ENCODE data around the gene CCDC85A.

The CCDC85A gene

DNA sequence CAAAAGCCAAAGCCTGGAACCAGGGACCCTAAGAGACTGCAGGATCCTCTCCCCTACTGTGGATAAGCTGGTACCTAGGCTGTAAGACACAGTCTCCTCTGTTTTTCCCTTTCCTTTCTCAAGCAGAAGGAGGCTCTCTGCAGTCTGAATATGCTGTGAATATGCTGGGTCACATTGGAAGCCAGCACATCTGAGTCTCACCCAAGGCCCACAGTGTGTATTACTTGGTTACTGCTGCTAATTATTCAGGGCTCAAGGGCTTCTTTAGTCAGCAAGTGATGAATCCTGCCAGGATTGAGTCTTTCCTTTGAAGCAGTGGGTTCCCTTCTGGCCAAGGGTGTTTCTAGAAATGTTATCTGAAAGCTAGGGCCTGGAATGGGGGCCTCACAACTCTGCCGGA, 60.7 kb downstream of the CCDC85A start:
- peak; percentile 30 to 68 for DNase-seq

DNA sequence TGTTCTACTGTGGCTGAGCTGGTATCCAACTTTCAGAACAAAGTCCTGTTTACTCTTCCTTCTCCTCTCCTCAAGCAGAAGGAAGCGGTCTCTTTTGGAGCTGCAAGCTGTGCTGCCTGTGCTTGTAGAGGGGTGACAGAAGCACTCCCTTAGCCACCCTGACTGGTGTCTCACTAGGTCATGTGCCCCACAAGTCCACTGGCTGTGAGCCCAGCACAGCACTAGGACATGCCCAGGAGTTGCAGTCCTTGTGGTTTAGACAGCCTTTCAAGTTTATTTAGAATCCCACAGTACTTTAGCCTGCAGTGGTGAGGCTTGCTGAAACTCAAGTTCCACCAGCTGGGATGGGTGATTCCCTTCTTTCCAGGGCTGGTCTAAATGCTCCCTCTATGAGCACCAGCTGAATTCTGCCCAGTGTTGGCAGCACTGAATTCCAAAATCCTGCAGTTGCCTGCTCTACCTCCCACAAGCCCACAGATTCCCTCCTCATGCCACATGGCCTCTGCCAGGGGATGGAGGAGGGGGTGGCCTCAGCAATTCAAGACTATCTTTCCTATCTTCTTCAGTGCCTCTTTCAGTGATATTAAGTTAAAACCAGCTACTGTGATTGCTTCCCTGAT, 61.2 kb downstream of the CCDC85A start:
- DNase-seq, result peak; percentile 61 to 85

DNA sequence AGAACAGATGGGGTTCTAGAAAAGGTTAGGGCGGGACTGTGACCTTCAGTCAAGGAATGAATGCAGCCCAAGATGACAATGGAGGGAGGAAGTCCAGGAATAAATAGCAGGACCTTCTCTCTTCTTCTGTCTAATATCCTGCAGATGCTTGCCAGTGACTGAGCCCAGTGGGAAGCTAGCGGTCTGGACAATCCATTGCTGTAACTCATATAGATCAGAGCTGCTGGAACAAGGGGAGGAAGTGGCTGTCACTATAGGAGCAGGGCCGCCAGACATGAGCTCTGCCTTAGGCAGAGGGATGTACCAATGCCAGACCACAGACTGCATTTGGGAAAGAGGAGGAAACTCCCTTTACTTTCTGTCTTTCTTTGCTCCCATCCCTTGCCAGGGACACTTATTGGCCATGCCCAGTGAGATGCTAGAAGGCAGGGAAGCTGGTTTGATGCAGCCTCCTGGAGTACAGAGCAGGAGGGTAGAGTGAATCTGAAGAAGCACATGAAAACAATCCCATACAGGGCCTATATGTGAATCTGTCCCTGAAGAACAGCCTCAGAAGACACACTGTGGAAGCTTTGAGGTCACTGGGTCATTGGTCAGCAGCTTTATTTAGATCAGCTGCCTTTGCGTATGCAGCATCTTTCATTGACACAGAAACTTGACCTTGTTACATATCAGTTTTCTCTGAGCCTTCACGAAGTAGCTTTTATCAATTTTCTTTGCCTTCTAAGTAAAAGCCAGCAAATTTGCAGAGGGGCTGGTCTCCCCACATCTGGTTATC, 65.4 kb downstream of the CCDC85A start:
- DNase-seq, result no peak

DNA sequence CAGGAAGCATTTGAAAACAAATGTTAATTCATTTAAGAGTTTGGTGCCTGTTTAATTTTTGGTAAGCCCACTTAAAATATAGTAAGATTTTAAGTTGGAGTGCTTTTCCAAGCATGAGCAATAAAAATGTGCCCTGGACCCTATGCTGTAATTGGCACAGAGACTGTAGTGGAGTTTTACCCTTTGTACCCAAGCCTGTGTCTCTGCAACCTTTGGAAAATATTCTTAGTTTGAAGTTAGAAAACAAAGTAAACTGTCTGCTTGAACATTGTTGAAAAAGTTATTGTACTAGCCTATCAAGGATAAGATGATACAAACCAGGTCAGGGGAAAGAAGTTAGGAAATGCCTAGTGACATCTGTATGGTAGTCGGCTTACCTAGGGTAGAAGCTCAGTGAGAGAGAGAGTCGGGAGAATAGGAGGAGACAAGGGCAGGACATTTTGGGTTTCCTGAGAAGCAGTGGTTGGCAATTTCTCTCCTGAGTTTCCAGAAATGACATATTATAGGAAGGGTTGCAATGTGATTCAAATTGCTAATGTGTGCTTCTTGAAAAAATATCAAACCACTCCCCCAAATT, 66.5 kb downstream of the CCDC85A start:
- no peak for DNase-seq

DNA sequence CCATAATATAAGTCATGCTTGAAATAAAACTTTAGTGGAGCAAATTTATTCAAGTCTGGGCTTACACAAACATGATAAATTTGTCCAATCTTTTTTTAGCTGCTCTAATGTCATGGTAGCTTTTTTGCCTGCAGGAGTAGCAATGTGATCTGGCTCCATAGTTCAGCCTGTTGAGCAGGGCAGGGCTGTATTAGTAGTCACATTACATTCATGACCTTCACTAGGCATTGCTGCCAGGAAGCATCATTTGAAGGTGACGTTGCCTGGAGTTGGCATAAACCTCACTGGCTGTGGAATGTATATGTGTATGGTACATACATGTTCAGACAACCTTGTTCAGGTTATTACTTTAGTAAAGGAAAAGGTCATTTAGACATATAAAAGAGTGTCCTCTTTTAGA, 76.6 kb downstream of the CCDC85A start:
- no peak for DNase-seq

DNA sequence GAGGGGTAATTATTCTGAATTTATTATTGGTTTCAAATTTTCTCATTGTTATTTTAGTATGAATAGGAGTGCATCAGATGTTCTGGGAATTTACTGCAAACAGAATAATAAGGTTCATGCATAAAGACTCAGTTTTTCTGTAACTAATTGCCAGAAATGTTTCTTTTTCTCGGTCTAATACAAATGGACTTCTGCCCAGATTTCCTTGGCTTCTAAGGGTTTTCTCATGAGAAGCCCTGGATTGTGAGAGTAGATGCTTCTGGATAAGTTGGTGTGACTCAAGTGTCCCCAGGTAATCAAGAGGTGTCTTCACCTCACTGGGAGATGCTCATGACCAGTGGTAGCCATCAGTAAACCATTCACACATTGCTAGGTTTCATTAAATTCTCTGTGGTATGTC, 78.5 kb downstream of the CCDC85A start:
- DNase-seq, result no peak

DNA sequence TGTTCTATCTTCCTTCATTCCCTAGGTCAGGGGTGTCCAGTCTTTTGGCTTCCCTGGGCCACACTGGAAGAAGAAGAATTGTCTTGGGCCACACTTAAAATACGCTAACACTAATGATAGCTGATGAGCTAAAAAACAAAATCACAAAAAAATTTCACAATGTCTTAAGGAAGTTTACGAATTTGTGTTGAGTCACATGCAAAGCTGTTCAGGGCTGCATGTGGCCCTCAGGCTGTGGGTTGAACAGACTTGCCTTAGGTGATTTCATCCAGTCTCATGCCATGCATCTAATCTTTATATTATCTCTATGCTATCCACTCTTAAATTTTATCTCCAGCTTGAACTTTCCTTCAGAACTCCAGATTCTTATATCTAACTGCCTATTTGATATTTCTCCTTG, 80.1 kb downstream of the CCDC85A start:
- no peak for DNase-seq

DNA sequence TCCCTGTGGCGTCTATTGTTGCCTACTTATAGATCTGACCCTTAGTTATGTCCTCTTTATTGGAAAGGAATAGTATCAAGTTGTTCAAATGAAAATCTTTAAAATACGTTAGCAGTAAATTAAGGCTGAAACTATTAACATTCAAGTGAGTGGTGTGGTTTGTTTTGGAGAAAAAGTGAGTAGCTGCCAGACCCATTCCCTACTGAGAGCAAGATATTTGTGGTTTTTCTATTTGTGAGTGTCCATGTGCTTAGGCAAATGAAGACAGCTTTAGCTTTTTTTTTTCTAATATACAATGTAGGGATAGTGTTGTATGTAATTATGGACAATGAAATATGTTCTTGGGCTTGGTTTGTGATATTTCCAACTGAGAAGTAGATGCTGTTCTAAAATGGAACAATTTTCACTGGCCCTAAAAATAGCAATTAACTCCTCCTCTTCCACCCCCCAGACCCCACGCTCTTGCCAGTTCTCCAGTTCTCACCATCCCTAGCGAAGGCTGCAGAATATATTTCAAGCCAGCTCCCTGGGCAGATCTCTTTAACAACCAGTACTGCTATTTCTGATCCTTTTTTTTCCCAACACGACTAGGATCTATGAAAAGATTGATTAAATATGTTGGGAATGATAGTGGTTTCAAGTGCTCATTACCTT, 83.1 kb downstream of the CCDC85A start:
- DNase-seq, result peak; percentile 89 to 93

DNA sequence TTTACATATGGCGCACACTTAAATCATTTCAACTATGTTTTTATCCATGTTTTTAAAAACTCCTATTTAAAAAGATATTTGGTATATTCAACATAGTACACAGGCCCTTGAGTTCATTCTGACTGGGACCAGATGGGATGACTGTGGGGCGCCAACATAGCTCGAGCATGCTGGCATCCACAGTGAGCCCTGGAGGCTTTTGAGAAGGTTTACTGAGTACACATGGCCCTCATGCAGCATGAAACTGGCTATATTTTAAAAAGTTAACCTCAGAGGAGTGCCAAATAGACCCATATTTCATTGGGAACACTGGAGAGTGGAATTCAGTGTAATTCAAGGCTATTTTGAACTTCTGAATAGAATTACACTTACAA, 83.6 kb downstream of the CCDC85A start:
- peak; percentile 93 to 94 for DNase-seq

DNA sequence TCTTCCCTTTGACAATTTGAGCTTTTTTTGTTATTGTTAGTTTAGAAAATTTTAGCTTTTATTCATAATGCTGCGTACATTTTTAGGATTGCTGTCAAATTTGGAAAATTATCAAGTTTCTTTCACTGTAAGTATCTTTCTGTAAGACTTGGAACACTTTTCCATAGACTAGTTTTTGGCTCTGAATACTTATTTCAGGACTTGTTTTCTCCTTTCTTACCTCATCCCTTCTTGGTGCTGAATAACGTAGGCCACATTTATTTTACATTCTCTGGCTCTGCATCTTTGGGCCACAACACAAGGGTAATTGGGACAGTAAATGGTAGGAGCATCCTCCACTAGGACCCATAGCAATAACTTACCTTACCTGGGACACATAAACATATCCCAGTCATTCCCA, 85.1 kb downstream of the CCDC85A start:
- peak in 1 of 2 experiments; percentile 38 for DNase-seq

DNA sequence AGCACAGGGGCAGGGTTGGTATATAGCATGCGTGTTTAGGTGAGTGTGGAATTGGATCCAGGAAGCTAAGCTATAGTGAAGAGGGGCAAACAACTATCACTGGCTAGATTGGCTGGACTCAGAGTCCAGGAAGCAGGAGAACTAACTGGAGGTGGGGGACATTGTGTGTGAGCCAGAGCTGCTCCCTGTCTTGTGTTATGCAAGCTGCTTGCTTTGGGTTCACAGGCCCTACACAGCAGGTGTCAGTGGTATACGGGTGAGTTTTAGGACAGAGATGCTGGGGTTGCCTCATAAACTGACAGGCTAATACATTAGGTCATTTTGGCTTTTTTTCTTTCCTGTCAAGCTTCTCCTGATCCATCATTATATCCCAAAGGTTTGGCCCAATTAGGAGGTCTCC, 87.5 kb downstream of the CCDC85A start:
- DNase-seq, result no peak

DNA sequence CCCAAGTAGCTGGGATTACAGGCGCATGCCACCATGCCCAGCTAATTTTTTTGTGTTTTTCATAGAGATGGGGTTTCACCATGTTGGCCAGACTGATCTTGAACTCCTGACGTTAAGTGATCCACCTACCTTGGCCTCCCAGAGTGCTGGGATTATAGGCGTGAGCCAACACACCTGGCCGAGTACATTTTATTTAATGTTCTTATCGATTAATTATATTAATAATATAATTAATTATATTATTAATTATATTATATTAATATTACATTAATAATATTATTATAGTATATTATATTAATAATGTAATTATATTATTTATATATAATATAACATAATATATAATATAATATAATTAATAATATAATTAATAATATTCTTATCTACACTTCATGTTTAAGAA, 101.4 kb downstream of the CCDC85A start:
- DNase-seq, result no peak

DNA sequence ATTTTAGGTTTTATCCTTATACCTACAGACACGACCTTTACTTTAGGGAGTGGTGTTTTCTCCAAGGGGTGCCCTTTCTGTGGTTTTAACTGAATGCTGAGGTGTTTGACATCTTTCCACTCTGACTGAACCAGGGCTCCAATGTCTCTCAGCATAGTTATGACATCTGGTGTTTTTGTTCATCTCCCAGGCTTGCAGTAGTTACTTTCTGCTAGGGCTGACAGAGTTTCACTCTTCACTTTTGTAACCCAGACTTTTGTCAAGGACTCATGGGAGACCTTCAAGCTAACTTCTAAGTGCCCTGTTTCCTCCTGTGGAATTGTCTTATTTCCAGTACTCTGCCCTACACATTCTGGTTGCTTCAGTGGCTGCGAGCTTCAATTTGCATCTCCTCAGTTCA, 103.1 kb downstream of the CCDC85A start:
- DNase-seq, result peak in 1 of 2 experiments; percentile 15

DNA sequence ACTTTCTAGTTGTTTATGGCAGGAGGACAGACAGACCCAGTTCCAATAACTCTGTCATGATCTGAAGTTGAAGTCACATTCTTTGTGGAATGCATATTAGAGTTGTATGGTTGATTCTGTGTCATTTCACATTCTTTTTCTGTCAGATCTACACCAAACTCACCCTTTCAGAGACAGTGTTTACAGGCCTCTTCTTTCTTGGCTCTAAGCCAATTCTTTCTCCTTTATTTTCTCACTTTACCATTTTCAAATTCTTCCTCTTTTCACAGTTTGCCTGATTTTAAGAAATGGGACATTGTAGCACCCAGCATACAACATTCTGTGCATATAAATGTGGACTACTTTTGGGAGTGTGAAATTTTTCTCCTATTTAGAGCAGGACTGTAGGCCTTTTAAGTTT, 103.7 kb downstream of the CCDC85A start:
- DNase-seq, result peak; percentile 6 to 8

DNA sequence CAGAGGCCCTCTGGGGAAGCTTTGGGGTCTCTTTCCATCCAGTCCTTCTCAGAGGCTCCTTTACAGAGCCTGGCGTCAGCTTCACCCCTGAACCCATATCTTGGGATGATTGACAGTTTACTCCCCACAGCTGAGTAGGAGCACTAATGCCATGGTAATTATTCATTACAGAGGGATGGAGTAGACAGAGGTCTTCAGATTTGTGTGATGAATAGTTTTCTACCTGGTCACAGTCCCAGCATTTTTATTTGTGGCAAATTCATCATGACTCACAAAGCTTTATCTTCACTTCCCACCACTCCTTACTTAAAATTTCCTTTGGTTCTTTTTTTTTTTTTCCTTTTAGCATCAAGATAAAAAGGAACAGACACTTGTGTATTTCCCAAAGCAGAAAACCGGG, 104.2 kb downstream of the CCDC85A start:
- DNase-seq, result no peak

DNA sequence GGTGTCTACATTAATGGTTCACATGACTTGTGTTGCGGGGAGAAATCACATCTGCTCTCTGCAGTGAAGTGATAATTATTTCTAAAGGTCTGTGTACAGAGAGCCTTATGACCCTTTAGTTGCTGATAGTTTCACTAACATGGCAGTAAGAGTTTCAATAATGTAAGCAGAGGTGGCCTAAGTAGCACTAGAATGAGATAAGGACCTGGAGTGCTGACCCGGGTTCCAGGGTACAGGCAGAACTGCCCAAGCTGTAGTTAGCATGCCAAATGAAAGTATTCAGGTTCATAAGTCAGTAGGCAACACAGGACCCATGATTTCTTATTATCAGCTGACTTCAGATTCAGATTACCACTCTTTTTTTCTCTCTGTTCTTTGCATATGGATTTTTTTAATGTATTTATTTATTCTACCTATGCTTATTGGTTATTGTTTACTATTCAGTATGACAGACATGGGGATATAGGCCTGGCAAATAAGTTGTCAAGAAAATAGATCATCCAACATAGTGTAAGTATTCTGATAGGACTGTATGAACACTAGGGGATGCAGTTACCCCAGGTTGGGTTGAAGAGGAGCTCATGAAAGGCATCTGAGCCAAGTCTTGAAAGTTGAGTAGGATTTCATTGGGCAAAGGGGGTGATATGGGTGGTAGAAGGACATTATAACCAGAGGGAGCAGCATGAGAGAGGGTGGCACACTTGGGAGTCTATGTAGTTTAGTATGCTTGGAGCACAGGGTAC, 105.2 kb downstream of the CCDC85A start:
- DNase-seq, result peak in 1 of 2 experiments; percentile 29

DNA sequence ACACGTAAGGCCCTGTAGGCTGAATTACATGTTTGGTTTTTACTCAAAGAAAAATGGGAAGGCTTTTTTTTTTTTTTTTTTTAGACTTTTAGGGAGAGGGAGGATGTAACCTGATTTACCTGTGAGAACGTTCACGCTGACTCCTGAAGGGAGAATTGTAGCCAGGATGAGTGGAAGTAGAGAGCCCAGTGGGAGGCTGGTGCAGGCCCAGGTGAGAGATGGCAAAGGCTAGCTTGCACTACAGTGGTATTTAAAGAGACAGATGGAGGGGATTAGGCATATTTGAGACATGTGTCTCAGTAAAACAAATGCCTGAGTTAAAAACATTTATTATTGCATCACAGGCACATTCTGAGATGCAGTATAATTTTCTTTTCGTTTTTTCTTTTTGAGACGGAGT, 107.9 kb downstream of the CCDC85A start:
- DNase-seq, result no peak

DNA sequence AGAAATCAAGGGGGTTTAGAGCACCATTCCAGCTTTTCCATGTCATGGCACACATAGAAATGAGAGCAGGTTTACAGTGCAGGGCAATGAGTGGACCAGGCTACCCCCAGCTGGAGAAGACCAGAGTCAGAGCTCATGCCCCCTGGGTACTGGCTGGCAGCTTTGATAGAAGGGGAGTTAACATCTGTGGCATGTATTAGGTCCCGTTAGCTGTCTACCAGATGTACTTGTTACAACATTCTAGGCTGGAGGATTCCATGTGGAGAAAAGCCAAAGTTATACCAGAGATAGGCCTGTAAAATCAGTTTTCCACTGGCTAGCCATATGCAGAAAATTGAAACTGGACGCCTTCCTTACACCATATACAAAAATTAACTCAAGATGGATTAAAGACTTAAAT, 109.2 kb downstream of the CCDC85A start:
- peak in 1 of 2 experiments; percentile 59 for DNase-seq

DNA sequence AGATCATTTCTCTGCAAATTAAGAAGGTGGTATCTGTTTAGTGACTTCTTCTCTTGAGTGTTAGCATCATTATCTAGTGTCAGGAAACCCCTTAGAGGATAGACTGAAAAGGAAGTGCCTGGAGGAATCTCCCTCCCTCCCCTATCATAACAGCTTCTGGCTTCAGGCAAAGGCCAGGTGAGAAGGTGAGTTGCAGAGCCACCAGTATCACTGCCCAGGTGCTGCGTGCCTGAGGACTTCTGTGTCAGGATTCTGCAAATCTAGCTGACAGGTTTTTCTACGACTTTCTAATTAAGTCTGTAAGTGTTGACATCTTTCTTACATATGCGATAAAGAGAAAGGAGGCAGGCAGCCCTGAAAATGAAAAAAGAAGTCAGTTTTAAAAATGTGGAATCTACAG, 111.9 kb downstream of the CCDC85A start:
- DNase-seq, result no peak

DNA sequence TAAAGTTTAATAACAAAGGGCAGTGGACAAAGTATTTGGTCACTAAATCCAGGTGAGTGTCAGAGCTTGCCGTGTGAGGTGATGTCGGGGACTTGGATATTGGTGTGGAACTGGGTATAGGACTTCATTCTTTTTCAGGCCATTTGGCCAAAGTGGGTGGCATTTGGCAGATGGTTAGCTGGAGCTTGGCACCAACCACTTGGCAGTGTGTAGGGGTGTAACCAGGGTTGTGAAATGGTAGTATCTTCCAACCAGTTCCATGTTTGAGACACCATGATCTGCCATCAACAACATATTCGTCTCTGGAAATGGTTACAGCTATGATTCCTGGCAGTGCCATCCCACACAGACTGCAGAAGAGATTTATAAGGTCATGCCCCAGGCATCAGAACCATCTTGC, 113.9 kb downstream of the CCDC85A start:
- DNase-seq, result peak; percentile 28 to 79

DNA sequence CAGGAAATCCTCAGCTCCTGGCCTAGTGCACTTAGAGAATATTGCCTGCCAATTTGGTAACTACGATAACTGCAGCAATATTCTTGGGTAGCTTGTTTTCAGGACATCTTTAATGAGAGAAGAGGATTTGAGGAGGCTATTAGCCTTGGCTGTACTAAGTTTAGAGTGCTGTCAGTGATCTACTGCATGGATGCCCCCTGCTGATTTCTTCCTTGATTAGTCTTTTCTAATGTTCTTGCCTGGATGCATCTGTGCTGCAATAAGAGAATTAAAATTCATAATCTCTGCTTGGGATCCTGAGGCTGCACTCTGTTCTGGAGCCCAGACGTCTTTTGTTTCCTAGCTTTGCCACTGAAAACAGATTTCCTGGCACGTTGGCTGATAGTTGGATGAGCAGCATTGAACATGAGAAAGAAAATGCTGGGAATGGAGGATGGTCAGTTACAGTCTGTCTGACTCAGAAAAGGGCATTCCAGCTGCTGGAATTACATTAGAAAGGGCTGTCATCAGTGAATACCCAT, 115.4 kb downstream of the CCDC85A start:
- DNase-seq, result peak; percentile 74 to 76

DNA sequence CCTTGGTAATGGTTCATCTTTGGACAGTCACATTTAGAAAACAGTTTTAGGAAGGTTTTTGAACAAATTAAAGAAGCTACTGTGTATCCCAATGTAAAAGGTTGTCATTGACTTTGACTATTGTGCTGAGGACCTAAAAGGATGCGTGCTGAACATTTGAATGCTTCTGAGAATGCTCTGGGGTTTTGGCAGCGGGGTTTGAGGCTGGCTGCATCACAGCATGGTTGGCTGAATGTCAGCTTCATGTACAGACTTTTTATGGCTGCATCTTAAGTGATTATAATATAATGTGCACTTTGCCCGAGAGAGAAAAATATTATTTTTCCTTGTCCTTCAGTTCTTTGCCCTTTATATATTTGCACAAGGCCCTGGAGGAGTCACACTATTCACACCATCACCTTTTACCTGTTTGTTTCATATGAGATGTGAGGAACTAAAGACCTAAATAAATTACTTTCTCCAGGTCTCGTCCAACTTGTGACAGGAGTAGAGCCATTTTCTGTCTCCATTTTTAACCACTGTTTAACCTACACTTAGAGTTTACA, 125.9 kb downstream of the CCDC85A start:
- DNase-seq, result peak; percentile 26 to 52

Measured in NCI-H446 (cell line).